ENCODE measurements around the gene MED8.

DNA sequence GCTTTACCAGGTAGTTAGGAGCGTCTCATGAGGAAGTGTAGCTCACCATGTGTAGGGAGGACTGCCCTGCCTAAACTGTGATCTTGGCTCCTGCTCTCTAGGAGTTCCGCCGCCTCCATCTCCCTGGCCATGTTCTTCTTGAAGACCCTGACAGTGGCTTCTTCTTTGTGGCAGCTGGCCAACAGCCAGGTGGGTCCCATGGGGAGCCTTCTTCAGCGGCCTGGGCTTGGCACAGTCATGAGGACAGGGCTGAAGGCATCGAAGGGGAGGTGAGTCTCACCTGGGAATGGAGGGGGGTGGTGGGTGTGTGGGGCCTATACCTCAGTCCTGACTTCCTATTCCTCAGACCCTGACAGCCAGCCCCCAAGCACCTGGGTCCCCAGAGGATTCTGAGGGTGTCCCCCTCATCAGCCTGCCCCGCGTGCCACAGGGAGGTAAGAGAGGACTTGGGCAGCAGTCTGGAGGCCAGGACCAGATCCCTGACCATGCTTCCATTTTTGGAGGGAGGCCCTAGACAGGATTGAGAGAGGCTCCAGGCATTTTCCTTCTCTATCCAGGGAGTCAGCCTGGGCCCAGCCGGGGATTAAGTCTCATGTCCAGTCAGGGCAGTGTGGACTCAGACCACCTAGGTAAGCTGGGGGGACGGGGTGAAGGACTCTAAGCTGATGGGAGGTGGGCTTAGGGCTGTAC, 42.7 kb upstream of the MED8 start:
- TF ChIP-seq, protein P1, sequence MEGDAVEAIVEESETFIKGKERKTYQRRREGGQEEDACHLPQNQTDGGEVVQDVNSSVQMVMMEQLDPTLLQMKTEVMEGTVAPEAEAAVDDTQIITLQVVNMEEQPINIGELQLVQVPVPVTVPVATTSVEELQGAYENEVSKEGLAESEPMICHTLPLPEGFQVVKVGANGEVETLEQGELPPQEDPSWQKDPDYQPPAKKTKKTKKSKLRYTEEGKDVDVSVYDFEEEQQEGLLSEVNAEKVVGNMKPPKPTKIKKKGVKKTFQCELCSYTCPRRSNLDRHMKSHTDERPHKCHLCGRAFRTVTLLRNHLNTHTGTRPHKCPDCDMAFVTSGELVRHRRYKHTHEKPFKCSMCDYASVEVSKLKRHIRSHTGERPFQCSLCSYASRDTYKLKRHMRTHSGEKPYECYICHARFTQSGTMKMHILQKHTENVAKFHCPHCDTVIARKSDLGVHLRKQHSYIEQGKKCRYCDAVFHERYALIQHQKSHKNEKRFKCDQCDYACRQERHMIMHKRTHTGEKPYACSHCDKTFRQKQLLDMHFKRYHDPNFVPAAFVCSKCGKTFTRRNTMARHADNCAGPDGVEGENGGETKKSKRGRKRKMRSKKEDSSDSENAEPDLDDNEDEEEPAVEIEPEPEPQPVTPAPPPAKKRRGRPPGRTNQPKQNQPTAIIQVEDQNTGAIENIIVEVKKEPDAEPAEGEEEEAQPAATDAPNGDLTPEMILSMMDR (IDR thresholded peaks at IDR 0.05), result no peak
- no peak for TF ChIP-seq POLR2A (IDR thresholded peaks at IDR 0.05)

Measured in lower leg skin (tissue), 3 donors.